NOMO-1 (cell line): Measurements from ENCODE around the gene JMJD7.

Experiments used
- DNase-seq, 2 experiments: peaks; one replicate each; lab custom pipeline; 2025; ENCODE audit not compliant: unreplicated experiment in 2 of 2; lab: John Stamatoyannopoulos, UW

JMJD7 gene

GRCh38 chr15:41839781-41840491 lies 12.0 kb downstream of the JMJD7 start:
- DNase-seq: no peak

- DNase-seq: no peak
Measured at GRCh38 chr15:41840673-41841072, 12.8 kb downstream of the JMJD7 start.

GRCh38 chr15:41841131-41841530 lies 13.2 kb downstream of the JMJD7 start:
- no peak for DNase-seq

- DNase-seq: no peak
Measured at GRCh38 chr15:41842229-41842628, 14.3 kb downstream of the JMJD7 start.

- no peak for DNase-seq
Measured at GRCh38 chr15:41843571-41843970, 15.7 kb downstream of the JMJD7 start.

GRCh38 chr15:41844814-41845213 lies 16.9 kb downstream of the JMJD7 start:
- DNase-seq: no peak

- no peak for DNase-seq
Measured at GRCh38 chr15:41847206-41847605, 19.3 kb downstream of the JMJD7 start.

- no peak for DNase-seq
Measured at GRCh38 chr15:41847981-41848380, 20.1 kb downstream of the JMJD7 start.

- no peak for DNase-seq
Measured at GRCh38 chr15:41848631-41849030, 20.7 kb downstream of the JMJD7 start.

- DNase-seq: no peak
Measured at GRCh38 chr15:41849204-41849603, 21.3 kb downstream of the JMJD7 start.

- DNase-seq: no peak
Measured at GRCh38 chr15:41849861-41850260, 22.0 kb downstream of the JMJD7 start.

GRCh38 chr15:41850482-41851166 lies 22.7 kb downstream of the JMJD7 start:
- DNase-seq: no peak

GRCh38 chr15:41851167-41851523 lies 23.3 kb downstream of the JMJD7 start:
- no peak for DNase-seq

GRCh38 chr15:41851755-41852370 lies 24.0 kb downstream of the JMJD7 start:
- no peak for DNase-seq

- no peak for DNase-seq
Measured at GRCh38 chr15:41852736-41853590, 25.1 kb downstream of the JMJD7 start.

GRCh38 chr15:41853831-41854230 lies 25.9 kb downstream of the JMJD7 start:
- no peak for DNase-seq

- no peak for DNase-seq
Measured at GRCh38 chr15:41854443-41854842, 26.6 kb downstream of the JMJD7 start.

GRCh38 chr15:41855261-41855961 lies 27.5 kb downstream of the JMJD7 start:
- no peak for DNase-seq

- DNase-seq: no peak
Measured at GRCh38 chr15:41856262-41856661, 28.4 kb downstream of the JMJD7 start.

- DNase-seq: no peak
Measured at GRCh38 chr15:41856716-41857115, 28.8 kb downstream of the JMJD7 start.

GRCh38 chr15:41857316-41857715 lies 29.4 kb downstream of the JMJD7 start:
- DNase-seq: no peak
